NB4 (cell line): ENCODE measurements around the gene TNFAIP8L2.

Experiments
- DNase-seq: peaks from one replicate; pipeline ENCODE4 v3.0.0; 2010; ENCODE audit warnings: low read depth
- H3K4me3 ChIP-seq: one replicate; pipeline ENCODE4 v1.5.1; 2011; ENCODE audit warnings: mild to moderate bottlenecking, low read depth, low read length, moderate library complexity
- MYC ChIP-seq: IDR thresholded peaks from 2 replicates; pipeline ENCODE4 v1.6.1; 2011; ENCODE audit warnings: low read depth, low read length
- POLR2A ChIP-seq: IDR thresholded peaks from 2 replicates; pipeline ENCODE4 v1.6.1; 2011; ENCODE audit warnings: mild to moderate bottlenecking; ENCODE audit not compliant: insufficient read length; ENCODE audit errors: extremely low read depth
- TF ChIP-seq, protein P1 (sequence below): IDR thresholded peaks from 2 replicates; pipeline ENCODE4 v1.6.1; 2011; ENCODE audit warnings: low read depth, low read length
- TF ChIP-seq, protein P2 (sequence below): IDR thresholded peaks from one replicate; pipeline ENCODE4 v1.5.1; 2012; ENCODE audit warnings: low read depth, low read length

The TNFAIP8L2 gene

GRCh38 chr1:151144474-151145303 is 11.8 kb upstream of the TNFAIP8L2 start:
- no peak overlapping the region for H3K4me3 ChIP-seq
- DNase-seq, result no peak
- TF ChIP-seq, protein P1, sequence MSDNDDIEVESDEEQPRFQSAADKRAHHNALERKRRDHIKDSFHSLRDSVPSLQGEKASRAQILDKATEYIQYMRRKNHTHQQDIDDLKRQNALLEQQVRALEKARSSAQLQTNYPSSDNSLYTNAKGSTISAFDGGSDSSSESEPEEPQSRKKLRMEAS, result no peak
- TF ChIP-seq POLR2A (no peak), MYC (no peak)
- TF ChIP-seq, protein P2, sequence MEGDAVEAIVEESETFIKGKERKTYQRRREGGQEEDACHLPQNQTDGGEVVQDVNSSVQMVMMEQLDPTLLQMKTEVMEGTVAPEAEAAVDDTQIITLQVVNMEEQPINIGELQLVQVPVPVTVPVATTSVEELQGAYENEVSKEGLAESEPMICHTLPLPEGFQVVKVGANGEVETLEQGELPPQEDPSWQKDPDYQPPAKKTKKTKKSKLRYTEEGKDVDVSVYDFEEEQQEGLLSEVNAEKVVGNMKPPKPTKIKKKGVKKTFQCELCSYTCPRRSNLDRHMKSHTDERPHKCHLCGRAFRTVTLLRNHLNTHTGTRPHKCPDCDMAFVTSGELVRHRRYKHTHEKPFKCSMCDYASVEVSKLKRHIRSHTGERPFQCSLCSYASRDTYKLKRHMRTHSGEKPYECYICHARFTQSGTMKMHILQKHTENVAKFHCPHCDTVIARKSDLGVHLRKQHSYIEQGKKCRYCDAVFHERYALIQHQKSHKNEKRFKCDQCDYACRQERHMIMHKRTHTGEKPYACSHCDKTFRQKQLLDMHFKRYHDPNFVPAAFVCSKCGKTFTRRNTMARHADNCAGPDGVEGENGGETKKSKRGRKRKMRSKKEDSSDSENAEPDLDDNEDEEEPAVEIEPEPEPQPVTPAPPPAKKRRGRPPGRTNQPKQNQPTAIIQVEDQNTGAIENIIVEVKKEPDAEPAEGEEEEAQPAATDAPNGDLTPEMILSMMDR, result no peak

GRCh38 chr1:151145304-151146071 is 11.0 kb upstream of the TNFAIP8L2 start:
- TF ChIP-seq, protein P1, result no peak
- no peak for TF ChIP-seq MYC
- TF ChIP-seq, protein P2, result no peak
- TF ChIP-seq POLR2A, result no peak
- no peak for DNase-seq
- H3K4me3 ChIP-seq, result no peak overlapping the region

DNA sequence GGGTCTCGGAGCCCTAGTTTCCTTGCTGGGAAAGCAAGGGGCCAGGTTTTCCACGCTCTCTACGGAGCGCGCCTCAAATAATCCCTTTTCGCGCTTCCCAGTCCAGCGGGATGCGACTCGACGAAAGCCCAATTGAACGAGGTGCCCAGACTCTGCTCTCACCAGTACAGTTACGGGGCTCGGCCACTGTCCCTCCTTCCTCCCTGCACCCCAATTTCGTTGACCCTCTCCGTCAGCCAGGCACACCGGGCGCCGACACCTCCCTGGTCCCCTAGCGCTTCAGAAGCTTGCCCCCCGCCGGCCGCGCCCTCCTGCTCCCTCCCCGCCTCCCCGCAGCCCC is 10.4 kb upstream of the TNFAIP8L2 start:
- TF ChIP-seq, protein P2, result no peak
- TF ChIP-seq MYC, result no peak
- TF ChIP-seq, protein P1, result no peak
- H3K4me3 ChIP-seq, result peak overlapping the region; percentile 53
- DNase-seq, result no peak

GRCh38 chr1:151146412-151147131 is 9.9 kb upstream of the TNFAIP8L2 start, which contains the start of gene SEMA6C:
Gene SEMA6C, minus strand, starts transcription at chr1:151146631. Its CDS starts 4,010 bp downstream, at chr1:151142621.
- peak within 1 kb of the TSS; percentile 61 for H3K4me3 ChIP-seq
- peak; percentile 89 for DNase-seq
- TF ChIP-seq POLR2A, result no peak
- no peak for TF ChIP-seq MYC
- TF ChIP-seq, protein P1, result no peak
- TF ChIP-seq, protein P2, result no peak

GRCh38 chr1:151147132-151147503 is 9.3 kb upstream of the TNFAIP8L2 start:
- no peak for TF ChIP-seq MYC
- TF ChIP-seq, protein P1, result no peak
- no peak for TF ChIP-seq POLR2A
- TF ChIP-seq, protein P2, result no peak
- peak overlapping the region; percentile 61 for H3K4me3 ChIP-seq
- DNase-seq, result no peak
